IMR-90 (cell line): Measurements from ENCODE around the gene STK31. TPM values are rescaled to one million over a fixed set of nuclear protein-coding genes. Genes with fewer than 3 reads are reported as not detected.
A peak's percentile ranks its signal among the peaks of the same experiment; 100 is the strongest.

Experiments used
- ATAC-seq: fragments of 200-7000 bp; cut with Tn5 transposase; 2 replicates; pipeline ENCODE4 v1.9.1; 2020; ENCODE audit warnings: low read depth, mild to moderate bottlenecking, moderate library complexity
- BruUV-seq: library from RNA; stranded (reverse); fragments of 400-500 nt; replicated peaks from 2 replicates; lab custom pipeline; 2021; lab: Mats Ljungman, UMichigan
- CTCF ChIA-PET: fragments of 300-600 bp; formaldehyde crosslinking; extraction: SDS; loops from one replicate; lab custom pipeline; 2021; ENCODE audit warnings: antibody characterized with exemption; lab: Yijun Ruan, JAX
- POLR2A ChIA-PET: fragments of 300-600 bp; sonication (Branson Sonifier 250); formaldehyde crosslinking; loops from one replicate; lab custom pipeline; 2022; ENCODE audit warnings: antibody characterized with exemption; ENCODE audit not compliant: unreplicated experiment; lab: Charles Lee
- DNase-seq: peaks from one replicate; pipeline ENCODE4 v3.0.0; 2013
- H2AFZ ChIP-seq: replicated peaks from 2 replicates; pipeline ENCODE3; 2013; ENCODE audit warnings: low read length, mild to moderate bottlenecking; ENCODE audit not compliant: poor library complexity
- H2AK5ac ChIP-seq: 2 replicates; pipeline ENCODE4 v1.6.1; 2013; ENCODE audit warnings: low read depth, low read length, inconsistent platforms
- H2AK9ac ChIP-seq: replicated peaks from 2 replicates; pipeline ENCODE3; 2013; ENCODE audit warnings: mild to moderate bottlenecking, low read depth, low read length, moderate library complexity; ENCODE audit not compliant: poor library complexity
- H2BK120ac ChIP-seq: 2 replicates; pipeline ENCODE4 v1.6.1; 2013; ENCODE audit warnings: low read depth, low read length, inconsistent platforms
- H2BK15ac ChIP-seq: 3 replicates; pipeline ENCODE4 v1.6.1; 2013; ENCODE audit warnings: low read depth, low read length, inconsistent platforms
- H2BK20ac ChIP-seq: 2 replicates; pipeline ENCODE4 v1.6.1; 2013; ENCODE audit warnings: low read depth, mild to moderate bottlenecking, inconsistent platforms, low read length, moderate library complexity
- H2BK5ac ChIP-seq: 2 replicates; pipeline ENCODE4 v1.6.1; 2013; ENCODE audit warnings: mild to moderate bottlenecking, low read depth, low read length, inconsistent platforms; ENCODE audit not compliant: poor library complexity, severe bottlenecking
- H3K14ac ChIP-seq: replicated peaks from 2 replicates; pipeline ENCODE4 v1.6.1; 2013; ENCODE audit warnings: low read depth, low read length, inconsistent platforms
- H3K18ac ChIP-seq: 2 replicates; pipeline ENCODE4 v1.6.1; 2013; ENCODE audit warnings: low read depth, low read length, control low read depth
- H3K23ac ChIP-seq: 2 replicates; pipeline ENCODE4 v1.6.1; 2013; ENCODE audit warnings: low read depth, low read length, inconsistent platforms
- H3K27ac ChIP-seq: 2 replicates; pipeline ENCODE4 v1.5.1; 2013; ENCODE audit warnings: mild to moderate bottlenecking, control low read depth, low read length; ENCODE audit not compliant: insufficient read depth
- H3K27me3 ChIP-seq: 2 replicates; pipeline ENCODE4 v1.6.1; 2013; ENCODE audit warnings: low read length; ENCODE audit not compliant: control insufficient read depth, insufficient read depth
- H3K36me3 ChIP-seq: 2 replicates; pipeline ENCODE4 v1.6.1; 2013; ENCODE audit warnings: low read length, mixed read lengths; ENCODE audit not compliant: control insufficient read depth, insufficient read depth
- H3K4ac ChIP-seq: 2 replicates; pipeline ENCODE4 v1.6.1; 2013; ENCODE audit warnings: low read depth, low read length, inconsistent platforms
- H3K4me1 ChIP-seq: 2 replicates; pipeline ENCODE4 v1.6.1; 2013; ENCODE audit warnings: low read length, mixed read lengths; ENCODE audit not compliant: control insufficient read depth, insufficient read depth
- H3K4me2 ChIP-seq: 2 replicates; pipeline ENCODE4 v1.6.1; 2013; ENCODE audit warnings: low read depth, mild to moderate bottlenecking, control low read depth, low read length, moderate library complexity
- H3K4me3 ChIP-seq: 2 replicates; pipeline ENCODE4 v1.5.1; 2013; ENCODE audit warnings: low read depth, mild to moderate bottlenecking, control low read depth, low read length, moderate library complexity; ENCODE audit not compliant: insufficient read depth
- H3K56ac ChIP-seq: 2 replicates; pipeline ENCODE4 v1.6.1; 2013; ENCODE audit warnings: low read length, inconsistent platforms; ENCODE audit not compliant: insufficient read depth; ENCODE audit errors: extremely low read depth
- H3K79me1 ChIP-seq, 2 experiments: 2 replicates each; pipeline ENCODE4 v1.6.1; 2013; ENCODE audit warnings: low read length in 2 of 2, inconsistent platforms in 1 of 2, low read depth in 1 of 2
- H3K9ac ChIP-seq: 2 replicates; pipeline ENCODE4 v1.6.1; 2013; ENCODE audit warnings: low read depth, low read length, control low read depth
- H3K9me1 ChIP-seq: 2 replicates; pipeline ENCODE4 v1.6.1; 2013; ENCODE audit warnings: low read length, inconsistent platforms; ENCODE audit not compliant: insufficient read depth
- H3K9me3 ChIP-seq: 2 replicates; pipeline ENCODE4 v1.6.1; 2013; ENCODE audit warnings: low read length; ENCODE audit not compliant: control insufficient read depth, insufficient read depth
- H4K20me1 ChIP-seq: 2 replicates; pipeline ENCODE4 v1.6.1; 2013; ENCODE audit warnings: low read length, inconsistent platforms; ENCODE audit not compliant: insufficient read depth
- H4K5ac ChIP-seq: 2 replicates; pipeline ENCODE4 v1.6.1; 2013; ENCODE audit warnings: mild to moderate bottlenecking, low read depth, low read length, control low read depth
- H4K8ac ChIP-seq, 2 experiments: 2 replicates each; pipeline ENCODE4 v1.6.1; 2013; ENCODE audit warnings: low read depth in 2 of 2, low read length in 2 of 2, control low read depth in 1 of 2, inconsistent platforms in 1 of 2
- H4K91ac ChIP-seq: 2 replicates; pipeline ENCODE4 v1.6.1; 2013; ENCODE audit warnings: low read depth, low read length, inconsistent platforms; ENCODE audit not compliant: insufficient read depth
- CHD1 ChIP-seq: IDR thresholded peaks from 2 replicates; pipeline ENCODE4 v1.6.1; 2012; ENCODE audit warnings: low read depth, low read length, improper control_type of control experiment
- MXI1 ChIP-seq: IDR thresholded peaks from 2 replicates; pipeline ENCODE4 v1.6.1; 2012; ENCODE audit warnings: low read depth, mild to moderate bottlenecking, low read length, moderate library complexity, borderline replicate concordance
- WGBS, 2 experiments: methylation state at CpG; one replicate each; pipeline versions ENCODE4 v1.1.5 to v1.1.7; 2013; ENCODE audit warnings: missing lambda C conversion rate in 2 of 2; ENCODE audit not compliant: insufficient read length in 1 of 2; ENCODE audit errors: extremely low coverage in 2 of 2; 5-methylcytosine and 5-hydroxymethylcytosine counted together
- dilution Hi-C: fragments of 300-500 bp; cut with HindIII; formaldehyde crosslinking; loops from one replicate; pipeline ENCODE4 v1.14.3; 2018; ENCODE audit warnings: low sequenced_read_pairs; ENCODE audit not compliant: unreplicated experiment
- in situ Hi-C: fragments of 300-500 bp; cut with MboI; formaldehyde crosslinking; loops from 3 replicates; pipeline ENCODE4 v1.14.3; 2019; ENCODE audit warnings: low sequenced_read_pairs, inconsistent platforms, mixed read lengths
- intact Hi-C: fragments of 100-400 bp; cut with micrococcal nuclease; formaldehyde crosslinking; loops from 2 replicates; pipeline ENCODE4 v1.10.0; 2022
- polyA plus RNA-seq, 3 experiments: library from polyadenylated mRNA; depleted of rRNA; stranded (reverse); fragments of >200 nt; gene quantifications; 2 replicates each; pipeline ENCODE4 v1.2.3, GENCODE V29; 2012; ENCODE audit warnings: low replicate concordance in 1 of 3
- total RNA-seq: library from RNA; depleted of rRNA; stranded (reverse); fragments of >200 nt; gene quantifications from 2 replicates; pipeline ENCODE4 v1.2.3, GENCODE V29; 2012
- TF ChIP-seq, protein P1 (sequence below): conservative IDR thresholded peaks from 2 replicates; pipeline ENCODE4 v1.5.1; 2012; ENCODE audit warnings: mild to moderate bottlenecking, low read depth, low read length, improper control_type of control experiment

Gene STK31
- total and polyA plus RNA-seq, 2 of the 4 experiments (the other 2 are of a cell fraction) = not detected

DNA sequence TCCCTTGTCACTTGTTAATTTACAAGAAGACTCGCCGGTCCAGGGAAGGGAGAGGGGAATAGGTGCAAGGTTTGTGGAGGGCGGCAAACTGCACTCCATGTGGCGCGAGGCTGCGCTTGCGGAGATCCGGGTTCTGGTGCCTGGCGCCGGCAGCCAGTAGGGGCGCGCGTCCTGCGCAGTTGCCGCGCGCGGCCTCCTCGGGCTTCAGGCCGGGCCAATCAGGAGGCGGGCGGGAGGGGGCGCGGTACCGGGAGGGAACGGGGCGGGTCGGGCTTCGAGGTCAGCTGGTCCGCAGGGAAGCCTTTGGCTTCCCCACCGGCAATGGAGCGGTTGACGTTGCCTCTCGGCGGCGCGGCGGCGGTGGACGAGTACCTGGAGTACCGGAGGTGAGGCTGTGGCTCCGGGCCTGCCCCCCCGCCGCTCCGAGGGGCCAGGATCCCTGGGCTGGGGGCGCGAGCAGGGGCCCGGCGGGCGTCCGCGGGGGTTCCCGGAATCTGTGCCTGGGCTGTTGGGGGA, 30.1 kb upstream of the STK31 start, which contains the start of gene FAM221A:
TSS of gene FAM221A (plus strand) at position 302 of the 516 bp plus-strand sequence. CDS start at position 322, 20 bp downstream.
- H4K20me1 ChIP-seq = no peaks in the 10 kb centered on the region
- no peak within 1 kb of the TSS for H3K18ac ChIP-seq
- peak within 1 kb of the TSS; percentile 59 for H3K4me3 ChIP-seq
- ChIA-PET CTCF (interaction anchor here (0.6 to 1.6 kb wide), 2 partner anchors 9 to 62 kb away, joined by 3 to 7 read pairs; no protein-coding TSS in a partner anchor), POLR2A (no interaction called here)
- no peak within 1 kb of the TSS for H4K5ac ChIP-seq
- no peak within 1 kb of the TSS for H2BK20ac ChIP-seq
- in situ Hi-C loops = loop anchor here (10.0 kb wide), 1 partner anchor 85 kb away; the partner anchor contains the start of gene CCDC126
- no peak within 1 kb of the TSS for H3K14ac ChIP-seq
- no peak within 1 kb of the TSS for H2BK120ac ChIP-seq
- no TSS peak for BruUV-seq
- dilution Hi-C loops = no loop called here
- H2AK5ac ChIP-seq = no peak within 1 kb of the TSS
- no peak within 1 kb of the TSS for H3K56ac ChIP-seq
- no peaks in the 10 kb centered on the region for H3K36me3 ChIP-seq
- peak within 1 kb of the TSS; percentile 99 for H3K4me2 ChIP-seq
- no peak within 1 kb of the TSS for H2BK5ac ChIP-seq
- no peak within 1 kb of the TSS for H3K27ac ChIP-seq
- no peaks in the 10 kb centered on the region for H3K9me1 ChIP-seq
- peak within 1 kb of the TSS in 1 of 2 experiments; percentile 52; a peak in 1 of 4 replicates for H4K8ac ChIP-seq
- H3K9ac ChIP-seq = no peak within 1 kb of the TSS
- H2BK15ac ChIP-seq = no peak within 1 kb of the TSS
- 1% methylated on average over 26 of the region's 53 CpGs; no CpG with 5 or more reads in 1 of the 2 experiments for WGBS, 2 experiments
- H3K9me3 ChIP-seq = no peaks in the 10 kb centered on the region
- peak within 1 kb of the TSS; percentile 91 for H2AFZ ChIP-seq
- H2AK9ac ChIP-seq = no peak within 1 kb of the TSS
- DNase-seq = peak; percentile 67
- H3K79me1 ChIP-seq = no peaks in the 10 kb centered on the region
- peak within 1 kb of the TSS; percentile 15; the same call in 1 of the 2 replicates for H3K23ac ChIP-seq
- TF ChIP-seq CHD1 (no peak), MXI1 (peak; percentile 23; the same call in 1 of the 2 replicates)
- TF ChIP-seq, protein P1, sequence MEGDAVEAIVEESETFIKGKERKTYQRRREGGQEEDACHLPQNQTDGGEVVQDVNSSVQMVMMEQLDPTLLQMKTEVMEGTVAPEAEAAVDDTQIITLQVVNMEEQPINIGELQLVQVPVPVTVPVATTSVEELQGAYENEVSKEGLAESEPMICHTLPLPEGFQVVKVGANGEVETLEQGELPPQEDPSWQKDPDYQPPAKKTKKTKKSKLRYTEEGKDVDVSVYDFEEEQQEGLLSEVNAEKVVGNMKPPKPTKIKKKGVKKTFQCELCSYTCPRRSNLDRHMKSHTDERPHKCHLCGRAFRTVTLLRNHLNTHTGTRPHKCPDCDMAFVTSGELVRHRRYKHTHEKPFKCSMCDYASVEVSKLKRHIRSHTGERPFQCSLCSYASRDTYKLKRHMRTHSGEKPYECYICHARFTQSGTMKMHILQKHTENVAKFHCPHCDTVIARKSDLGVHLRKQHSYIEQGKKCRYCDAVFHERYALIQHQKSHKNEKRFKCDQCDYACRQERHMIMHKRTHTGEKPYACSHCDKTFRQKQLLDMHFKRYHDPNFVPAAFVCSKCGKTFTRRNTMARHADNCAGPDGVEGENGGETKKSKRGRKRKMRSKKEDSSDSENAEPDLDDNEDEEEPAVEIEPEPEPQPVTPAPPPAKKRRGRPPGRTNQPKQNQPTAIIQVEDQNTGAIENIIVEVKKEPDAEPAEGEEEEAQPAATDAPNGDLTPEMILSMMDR = peak; percentile 61
- H3K4me1 ChIP-seq = no peaks in the 10 kb centered on the region
- peak; percentile 99 for ATAC-seq
- intact Hi-C loops = loop anchor here (5.0 kb wide), 1 partner anchor 83 kb away; the partner anchor contains the start of gene CCDC126
- no peaks in the 10 kb centered on the region for H3K27me3 ChIP-seq
- H3K4ac ChIP-seq = no peak within 1 kb of the TSS
- no peak within 1 kb of the TSS for H4K91ac ChIP-seq
